H1 (cell line): ENCODE results near the gene PLA2R1. TPM values are rescaled to one million over a fixed set of nuclear protein-coding genes. Genes with fewer than 3 reads are reported as not detected.

Experiments used
- BACH1 ChIP-seq: IDR thresholded peaks from 2 replicates; pipeline ENCODE4 v1.6.1; 2012; ENCODE audit warnings: low read length, improper control_type of control experiment
- EP300 ChIP-seq, 2 experiments: IDR thresholded peaks; 1 replicate in 1 of 2; 2 replicates in 1 of 2; pipeline ENCODE4 v1.6.1; 2011 to 2012; ENCODE audit warnings: low read depth in 2 of 2, low read length in 2 of 2, mild to moderate bottlenecking in 2 of 2, borderline replicate concordance in 1 of 2, inconsistent platforms in 1 of 2, moderate library complexity in 1 of 2
- polyA plus RNA-seq, 7 experiments: library from polyadenylated mRNA; depleted of rRNA in 3 of 7; stranded (reverse) in 5 of 7; unstranded in 2 of 7; fragments of >200 nt in 5 of 7; fragments of 200-250 nt in 2 of 7; gene quantifications; 1 replicate in 5 of 7; 2 replicates in 1 of 7; 4 replicates in 1 of 7; pipeline versions ENCODE4 v1.2.1 to v1.2.3, GENCODE V29; 2011 to 2013; ENCODE audit warnings: missing spikeins in 2 of 7, mixed read lengths in 2 of 7
- total RNA-seq: library from RNA; stranded (reverse); fragmentation: NEBNext Ultra II Directional; extraction: Animal tissue kit (Norgen Biotek cat#: 25700); gene quantifications from 2 replicates; pipeline ENCODE4 v1.2.1, GENCODE V29; 2021

Gene PLA2R1
- total and polyA plus RNA-seq, 2 of the 8 experiments (the other 6 are each of a cell fraction or from before 2014, with no cell fraction given): 0.65 to 1.5 TPM

DNA sequence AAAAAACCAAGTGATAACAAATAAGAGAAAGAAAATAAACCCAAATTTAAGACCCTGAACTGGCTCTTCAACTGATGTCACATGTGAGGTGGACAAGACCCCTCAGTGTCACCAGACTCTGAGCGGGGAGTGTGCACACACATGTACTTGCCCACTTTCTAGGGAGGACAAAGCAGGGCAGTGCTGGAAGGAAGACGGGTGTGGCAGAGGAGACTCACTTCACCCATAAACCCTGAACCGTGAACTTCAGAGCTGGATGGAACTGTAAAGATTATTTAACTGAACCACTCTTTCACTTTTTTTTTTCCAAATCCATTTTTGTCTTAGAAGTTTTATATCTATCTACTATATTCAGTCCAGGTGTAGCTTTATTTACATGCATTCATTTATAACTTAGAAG lies 12.3 kb downstream of the PLA2R1 start (continued):
- no peak for TF ChIP-seq EP300 (IDR thresholded peaks at IDR 0.05; ENCODE audit: borderline replicate concordance in 1 of 2, low read depth in 2 of 2, low read length in 2 of 2)
- TF ChIP-seq BACH1: no peak
